ENCODE results near the gene C17orf58. TPM values are rescaled to one million over a fixed set of nuclear protein-coding genes. Genes with fewer than 3 reads are reported as not detected.

Gene C17orf58
- total and polyA plus RNA-seq, 2 of the 4 experiments (the other 2 are of a cell fraction): 7.2 to 10.2 TPM

DNA sequence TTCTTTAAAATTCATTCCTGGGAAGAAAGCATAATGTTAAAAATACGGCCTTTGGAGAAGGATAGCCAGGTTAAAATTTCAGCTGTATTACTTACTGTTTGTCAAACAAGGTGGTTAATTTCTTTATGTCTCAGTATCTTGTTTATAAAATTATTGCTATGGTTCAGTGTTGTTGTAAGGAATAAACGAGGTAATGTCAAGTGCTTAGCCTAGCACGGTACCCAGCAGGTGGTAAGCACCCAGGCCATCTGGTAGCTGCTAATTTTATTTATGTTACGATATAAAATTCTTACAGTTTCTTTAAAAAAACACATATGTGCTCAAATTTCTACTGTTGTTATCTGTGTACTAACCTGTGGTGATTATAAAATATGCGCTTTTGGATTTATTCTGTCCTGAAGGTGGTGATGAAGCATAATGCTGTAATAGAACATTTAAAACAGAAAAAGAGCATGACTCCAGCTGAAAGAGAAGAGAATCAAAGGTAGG is 48.9 kb downstream of the C17orf58 start:
- no peak overlapping the region for H2BK120ac ChIP-seq (ENCODE audit: low read depth, low read length)
- no peaks in the 10 kb centered on the region for H3K4me1 ChIP-seq (ENCODE audit: control insufficient read depth, insufficient read depth, low read length)
- H4K20me1 ChIP-seq (ENCODE audit: insufficient read depth, low read length): no peaks in the 10 kb centered on the region
- BruUV-seq (replicated peaks): no TSS peak
- no peak overlapping the region for H2BK20ac ChIP-seq (ENCODE audit: low read depth, low read length)
- dilution Hi-C loops (cut with HindIII; ENCODE audit: low sequenced_read_pairs, unreplicated experiment): no loop called here
- in situ Hi-C loops (cut with MboI; ENCODE audit: low sequenced_read_pairs): no loop called here
- H2BK15ac ChIP-seq (ENCODE audit: low read depth, low read length): no peak overlapping the region
- H3K4ac ChIP-seq (ENCODE audit: low read depth, low read length): no peak overlapping the region
- no peak overlapping the region for H4K8ac ChIP-seq (ENCODE audit: low read depth in 2 of 2, low read length in 2 of 2)
- no peak overlapping the region for H3K23ac ChIP-seq (ENCODE audit: low read depth, low read length)
- no peak overlapping the region for H3K56ac ChIP-seq (ENCODE audit: extremely low read depth, insufficient read depth, low read length)
- intact Hi-C loops (cut with micrococcal nuclease): no loop called here
- peaks cover 59% of the 10 kb centered on the region for H3K36me3 ChIP-seq (ENCODE audit: control insufficient read depth, insufficient read depth, low read length)
- no peaks in the 10 kb centered on the region for H3K9me3 ChIP-seq (ENCODE audit: control insufficient read depth, insufficient read depth, low read length)
- no peak overlapping the region for H3K18ac ChIP-seq (ENCODE audit: low read depth, low read length)
- no peak overlapping the region for H3K4me2 ChIP-seq (ENCODE audit: low read depth, low read length)
- DNase-seq (no peak), ATAC-seq (ENCODE audit: low read depth) (no peak)
- H3K14ac ChIP-seq (replicated peaks; ENCODE audit: low read depth, low read length): no peak overlapping the region
- no peak overlapping the region for H4K91ac ChIP-seq (ENCODE audit: insufficient read depth, low read depth, low read length)
- no peak overlapping the region for H4K5ac ChIP-seq (ENCODE audit: low read depth, low read length)
- POLR2A ChIA-PET (ENCODE audit: unreplicated experiment): no interaction called here
- CTCF ChIA-PET: no interaction called here
- H2AK5ac ChIP-seq (ENCODE audit: low read depth, low read length): no peak overlapping the region
- no peaks in the 10 kb centered on the region for H3K79me1 ChIP-seq (ENCODE audit: low read depth in 1 of 2, low read length in 2 of 2)
- no peak overlapping the region for H2AFZ ChIP-seq (replicated peaks; ENCODE audit: low read length, poor library complexity)
- no peak overlapping the region for H3K9ac ChIP-seq (ENCODE audit: low read depth, low read length)
- TF ChIP-seq CEBPB (IDR thresholded peaks at IDR 0.05; ENCODE audit: low read depth, low read length) (no peak), BHLHE40 (IDR thresholded peaks at IDR 0.05; ENCODE audit: low read depth, low read length) (no peak), MXI1 (IDR thresholded peaks at IDR 0.05; ENCODE audit: borderline replicate concordance, low read depth, low read length) (no peak), POLR2A (IDR thresholded peaks at IDR 0.05; ENCODE audit: low read depth, low read length) (no peak), FOS (IDR thresholded peaks at IDR 0.05; ENCODE audit: low read depth, low read length) (no peak), RFX5 (IDR thresholded peaks at IDR 0.05; ENCODE audit: low read depth, low read length) (no peak)
- TF ChIP-seq, protein P1, sequence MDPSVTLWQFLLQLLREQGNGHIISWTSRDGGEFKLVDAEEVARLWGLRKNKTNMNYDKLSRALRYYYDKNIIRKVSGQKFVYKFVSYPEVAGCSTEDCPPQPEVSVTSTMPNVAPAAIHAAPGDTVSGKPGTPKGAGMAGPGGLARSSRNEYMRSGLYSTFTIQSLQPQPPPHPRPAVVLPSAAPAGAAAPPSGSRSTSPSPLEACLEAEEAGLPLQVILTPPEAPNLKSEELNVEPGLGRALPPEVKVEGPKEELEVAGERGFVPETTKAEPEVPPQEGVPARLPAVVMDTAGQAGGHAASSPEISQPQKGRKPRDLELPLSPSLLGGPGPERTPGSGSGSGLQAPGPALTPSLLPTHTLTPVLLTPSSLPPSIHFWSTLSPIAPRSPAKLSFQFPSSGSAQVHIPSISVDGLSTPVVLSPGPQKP (IDR thresholded peaks at IDR 0.05; ENCODE audit: borderline replicate concordance, low read depth, low read length): no peak
- TF ChIP-seq, protein P2, sequence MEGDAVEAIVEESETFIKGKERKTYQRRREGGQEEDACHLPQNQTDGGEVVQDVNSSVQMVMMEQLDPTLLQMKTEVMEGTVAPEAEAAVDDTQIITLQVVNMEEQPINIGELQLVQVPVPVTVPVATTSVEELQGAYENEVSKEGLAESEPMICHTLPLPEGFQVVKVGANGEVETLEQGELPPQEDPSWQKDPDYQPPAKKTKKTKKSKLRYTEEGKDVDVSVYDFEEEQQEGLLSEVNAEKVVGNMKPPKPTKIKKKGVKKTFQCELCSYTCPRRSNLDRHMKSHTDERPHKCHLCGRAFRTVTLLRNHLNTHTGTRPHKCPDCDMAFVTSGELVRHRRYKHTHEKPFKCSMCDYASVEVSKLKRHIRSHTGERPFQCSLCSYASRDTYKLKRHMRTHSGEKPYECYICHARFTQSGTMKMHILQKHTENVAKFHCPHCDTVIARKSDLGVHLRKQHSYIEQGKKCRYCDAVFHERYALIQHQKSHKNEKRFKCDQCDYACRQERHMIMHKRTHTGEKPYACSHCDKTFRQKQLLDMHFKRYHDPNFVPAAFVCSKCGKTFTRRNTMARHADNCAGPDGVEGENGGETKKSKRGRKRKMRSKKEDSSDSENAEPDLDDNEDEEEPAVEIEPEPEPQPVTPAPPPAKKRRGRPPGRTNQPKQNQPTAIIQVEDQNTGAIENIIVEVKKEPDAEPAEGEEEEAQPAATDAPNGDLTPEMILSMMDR (conservative IDR thresholded peaks at IDR 0.05; ENCODE audit: low read depth, low read length): no peak
- H3K9me1 ChIP-seq (ENCODE audit: insufficient read depth, low read length): 0 out of 2 replicates have a peak, but pooled peaks cover 3% of the 10 kb centered on the region
- H2AK9ac ChIP-seq (replicated peaks; ENCODE audit: low read depth, low read length, poor library complexity): no peak overlapping the region
- no peaks in the 10 kb centered on the region for H3K27me3 ChIP-seq (ENCODE audit: control insufficient read depth, insufficient read depth, low read length)
- no peak overlapping the region for H3K27ac ChIP-seq (ENCODE audit: insufficient read depth, low read length)
- no peak overlapping the region for H3K4me3 ChIP-seq (ENCODE audit: insufficient read depth, low read depth, low read length)
- WGBS, 2 experiments (ENCODE audit: extremely low coverage in 2 of 2, insufficient read length in 1 of 2): no CpG with 5 or more reads among the region's 5 CpGs
- H2BK5ac ChIP-seq (ENCODE audit: low read depth, low read length, poor library complexity, severe bottlenecking): no peak overlapping the region

Data from IMR-90 (cell line).